Duodenal mucosa (tissue), 2 donors: Measurements from ENCODE around the gene NEURL4.
A peak's percentile ranks its signal among the peaks of the same experiment; 100 is the strongest.
"Not testable (repeated sequence)": the region's sequence is repeated elsewhere in the genome, so short reads cannot be mapped to it uniquely, and the experiment has no call there.

ENCODE experiments used
- H3K27ac ChIP-seq: one replicate; pipeline ENCODE4 v1.7.0; 2013; ENCODE audit warnings: low read depth, low read length
- H3K27me3 ChIP-seq, 2 donors: one replicate each; pipeline ENCODE4 v1.7.0; 2013; ENCODE audit warnings: low read length in 2 of 2, control low read depth in 1 of 2; ENCODE audit not compliant: insufficient read depth in 2 of 2, control insufficient read depth in 1 of 2
- H3K36me3 ChIP-seq, 2 donors: one replicate each; pipeline ENCODE4 v1.7.0; 2013; ENCODE audit warnings: low read length in 2 of 2, control low read depth in 1 of 2; ENCODE audit not compliant: insufficient read depth in 2 of 2, control insufficient read depth in 1 of 2
- H3K4me1 ChIP-seq, 2 donors: one replicate each; pipeline ENCODE4 v1.7.0; 2013; ENCODE audit warnings: low read length in 2 of 2, control low read depth in 1 of 2; ENCODE audit not compliant: insufficient read depth in 2 of 2, control insufficient read depth in 1 of 2
- H3K4me3 ChIP-seq, 2 donors: one replicate each; pipeline ENCODE4 v1.7.0; 2013; ENCODE audit warnings: low read length in 2 of 2, low read depth in 1 of 2
- H3K9ac ChIP-seq, 2 donors: one replicate each; pipeline ENCODE4 v1.7.0; 2013; ENCODE audit warnings: low read length in 2 of 2, low read depth in 1 of 2
- H3K9me3 ChIP-seq, 2 donors: one replicate each; pipeline ENCODE4 v1.7.0; 2013; ENCODE audit warnings: low read length in 2 of 2, control low read depth in 1 of 2; ENCODE audit not compliant: control insufficient read depth in 1 of 2

Gene NEURL4

DNA sequence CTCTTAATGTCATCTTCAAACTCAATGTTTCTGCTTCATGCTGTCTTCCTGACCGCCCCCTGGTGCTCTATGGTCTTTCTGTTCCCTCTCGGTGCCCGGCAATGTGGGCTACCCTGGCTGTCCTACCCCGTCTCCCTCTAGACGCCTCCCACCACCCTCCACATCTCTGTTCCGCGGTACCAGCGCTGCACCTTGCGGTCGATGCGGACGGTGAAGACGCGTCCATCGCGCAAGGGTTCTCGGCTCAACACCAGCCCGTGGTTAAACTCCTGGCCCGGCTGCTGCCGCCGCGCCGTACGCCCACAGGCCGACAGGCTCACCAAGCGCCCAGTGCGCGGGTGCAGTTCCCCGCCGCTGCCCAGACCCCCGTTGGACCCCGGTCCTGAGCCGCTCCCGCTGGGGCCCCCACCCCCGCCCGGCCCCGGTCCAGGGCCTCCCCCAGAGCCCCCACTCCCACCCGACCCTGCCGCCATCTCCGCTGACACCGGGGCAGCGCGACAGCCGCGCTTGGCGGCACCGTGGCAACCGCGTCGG, at the start of gene NEURL4:
NEURL4 (minus strand) TSS at position 496 of the 534 bp plus-strand sequence; CDS start at position 473, 23 bp downstream.
- peaks cover 7 to 22% of the 10 kb centered on the region in 2 donors for H3K4me1 ChIP-seq
- H3K4me3 ChIP-seq: peak within 1 kb of the TSS; percentile 98
- peaks cover 5 to 23% of the 10 kb centered on the region in 2 donors for H3K36me3 ChIP-seq
- H3K27me3 ChIP-seq: no peaks in the 10 kb centered on the region
- H3K27ac ChIP-seq: peak within 1 kb of the TSS; percentile 96
- peak within 1 kb of the TSS; percentile 79 to 91 for H3K9ac ChIP-seq
- H3K9me3 ChIP-seq: no peaks in the 10 kb centered on the region

DNA sequence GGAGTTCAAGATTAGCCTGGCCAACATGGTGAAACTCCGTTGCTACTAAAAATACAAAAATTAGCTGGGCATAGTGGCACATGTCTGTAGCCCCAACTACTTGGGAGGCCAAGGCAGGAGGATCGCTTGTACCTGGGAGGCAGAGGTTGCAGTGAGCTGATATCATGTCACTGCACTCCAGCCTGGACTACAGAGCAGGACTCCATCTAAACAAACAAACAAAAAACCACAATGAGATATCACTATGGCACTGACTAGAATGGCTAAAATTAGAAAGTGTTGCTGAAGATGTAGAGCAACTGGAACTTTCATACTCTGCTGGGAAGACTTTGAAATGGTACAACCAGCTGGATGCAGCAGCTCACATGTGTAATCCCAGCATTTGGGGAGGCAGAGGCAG, 45.2 kb upstream of the NEURL4 start:
- Histone ChIP-seq H3K27me3 (no peaks in the 10 kb centered on the region), H3K4me1 (no peaks in the 10 kb centered on the region), H3K36me3 (no peaks in the 10 kb centered on the region), H3K9ac (no peak overlapping the region), H3K9me3 (no peaks in the 10 kb centered on the region), H3K4me3 (no peak overlapping the region), H3K27ac (no peak overlapping the region)

DNA sequence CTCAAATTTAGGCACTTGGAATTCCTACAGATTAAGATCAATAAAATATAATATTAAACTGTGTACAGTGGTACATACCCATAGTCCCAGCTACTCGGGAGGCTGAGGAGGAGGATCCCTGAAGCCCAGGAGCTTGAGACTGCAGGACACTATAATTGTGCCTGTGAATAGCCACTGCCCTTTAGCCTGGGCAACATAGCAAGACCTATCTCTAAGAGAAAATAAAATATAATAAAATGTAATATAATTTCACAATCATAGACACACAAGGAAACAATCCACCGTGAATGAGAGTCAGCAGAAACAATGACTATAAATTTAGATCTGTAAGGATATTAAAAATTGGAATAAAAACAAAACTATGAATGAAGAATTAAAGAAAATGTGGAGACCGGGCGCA, 41.7 kb upstream of the NEURL4 start:
- Histone ChIP-seq H3K9ac (no peak overlapping the region), H3K9me3 (no peaks in the 10 kb centered on the region), H3K4me3 (no peak overlapping the region), H3K27me3 (no peaks in the 10 kb centered on the region), H3K4me1 (no peaks in the 10 kb centered on the region), H3K27ac (no peak overlapping the region), H3K36me3 (no peaks in the 10 kb centered on the region)

DNA sequence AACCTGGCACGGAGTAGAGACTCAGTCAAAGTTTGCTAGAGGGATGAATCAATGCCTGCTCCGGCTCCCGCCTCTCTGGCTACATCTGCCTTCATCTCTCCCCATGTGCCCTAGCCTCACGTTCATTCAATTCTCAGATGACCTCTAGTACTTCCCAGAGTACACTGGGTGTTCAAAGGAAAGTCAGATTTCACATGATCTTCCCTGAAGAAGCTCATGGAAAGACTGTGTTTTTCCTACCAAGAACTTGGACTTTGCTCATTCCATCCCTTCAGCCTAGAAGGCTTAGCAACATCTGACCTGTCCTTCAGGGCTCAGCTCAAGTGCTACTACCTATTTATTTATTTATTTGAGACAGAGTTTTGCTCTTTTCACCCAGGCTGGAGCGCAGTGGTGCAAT, 40.7 kb upstream of the NEURL4 start:
- no peak overlapping the region for H3K9ac ChIP-seq
- no peaks in the 10 kb centered on the region for H3K9me3 ChIP-seq
- H3K27me3 ChIP-seq: no peaks in the 10 kb centered on the region
- no peaks in the 10 kb centered on the region for H3K36me3 ChIP-seq
- H3K4me3 ChIP-seq: no peak overlapping the region
- H3K27ac ChIP-seq: no peak overlapping the region
- no peaks in the 10 kb centered on the region for H3K4me1 ChIP-seq

DNA sequence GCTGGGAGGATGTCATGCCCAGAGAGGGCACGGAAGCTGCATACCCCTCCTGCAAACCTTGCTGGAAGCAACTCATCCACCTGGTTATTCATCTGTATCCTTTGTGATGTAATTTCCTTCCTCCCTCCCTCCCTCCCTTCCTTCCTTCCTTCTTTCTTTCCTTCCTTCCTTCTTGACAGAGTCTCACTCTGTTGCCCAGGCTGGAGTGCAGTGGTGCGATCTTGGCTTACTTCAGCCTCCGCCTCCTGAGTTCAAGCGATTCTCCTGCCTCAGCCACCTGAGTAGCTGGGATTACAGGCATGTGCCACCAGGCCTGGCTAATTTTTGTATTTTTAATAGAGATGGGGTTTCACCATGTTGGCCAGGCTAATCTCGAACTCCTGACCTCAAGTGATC, 39.5 kb upstream of the NEURL4 start:
- not testable (repeated sequence) for H3K27me3 ChIP-seq, H3K36me3 ChIP-seq, H3K27ac ChIP-seq, H3K9ac ChIP-seq, H3K4me1 ChIP-seq, H3K4me3 ChIP-seq, H3K9me3 ChIP-seq

DNA sequence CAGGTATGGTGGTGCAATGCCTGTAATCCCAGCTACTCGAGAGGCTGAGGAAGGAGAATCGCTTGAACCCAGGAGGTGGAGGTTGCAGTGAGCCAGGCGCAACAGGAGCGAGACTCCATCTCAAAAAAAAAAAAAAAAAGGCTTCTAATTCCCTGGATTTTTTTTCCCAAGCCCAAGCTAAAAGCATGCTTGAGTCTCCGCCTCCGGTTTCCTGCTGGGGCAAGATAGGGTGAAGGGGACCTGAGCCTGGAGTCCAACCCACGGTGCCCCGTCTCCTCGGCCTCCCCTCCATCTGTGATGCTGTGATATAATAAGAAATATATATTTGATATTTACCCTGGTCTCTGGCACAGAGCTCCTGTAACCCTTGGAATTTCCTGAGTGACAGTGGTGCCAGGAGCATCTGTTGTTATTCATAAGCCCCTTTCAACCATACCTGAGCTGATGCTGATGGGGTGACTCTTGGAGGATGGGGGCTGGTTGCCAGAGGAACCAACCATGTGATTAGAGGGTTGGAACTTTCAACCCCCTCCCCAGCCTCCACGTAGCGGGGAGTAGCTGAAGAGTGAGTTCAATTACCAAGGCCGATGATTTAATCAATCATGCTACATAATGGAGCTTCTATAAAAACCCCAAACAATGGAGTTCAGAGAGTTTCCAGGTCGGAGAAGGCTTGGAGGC, 38.9 kb upstream of the NEURL4 start:
- H3K27me3 ChIP-seq: no peaks in the 10 kb centered on the region

DNA sequence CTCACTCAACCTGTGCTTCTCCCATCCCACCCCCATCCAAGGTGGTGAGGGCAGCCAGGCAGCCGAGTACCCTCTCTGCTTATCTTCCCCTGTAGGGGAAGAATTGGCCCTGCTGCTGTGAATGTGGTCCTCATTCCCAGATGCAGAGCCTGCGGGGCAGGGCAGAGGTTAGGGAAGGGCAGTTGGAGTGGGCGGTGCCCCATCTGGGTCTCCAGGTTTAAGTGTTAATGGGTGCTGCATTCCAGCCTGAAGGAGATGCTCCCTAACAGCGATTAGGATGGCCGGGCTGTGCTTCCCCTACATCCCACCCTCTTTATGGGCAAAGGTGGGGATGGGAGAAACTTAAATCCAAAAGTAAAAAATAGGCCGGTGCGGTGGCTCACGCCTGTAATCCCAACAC, 37.9 kb upstream of the NEURL4 start:
- no peaks in the 10 kb centered on the region for H3K9me3 ChIP-seq
- H3K4me3 ChIP-seq: no peak overlapping the region
- no peaks in the 10 kb centered on the region for H3K4me1 ChIP-seq
- no peaks in the 10 kb centered on the region for H3K27me3 ChIP-seq
- H3K27ac ChIP-seq: no peak overlapping the region
- no peaks in the 10 kb centered on the region for H3K36me3 ChIP-seq
- H3K9ac ChIP-seq: no peak overlapping the region

More for the DNA sequence above, 38.9 kb upstream of the NEURL4 start:
- H3K27ac ChIP-seq: no peak overlapping the region
- H3K4me3 ChIP-seq: no peak overlapping the region
- no peaks in the 10 kb centered on the region for H3K9me3 ChIP-seq
- no peaks in the 10 kb centered on the region for H3K4me1 ChIP-seq
- H3K36me3 ChIP-seq: no peaks in the 10 kb centered on the region
- H3K9ac ChIP-seq: no peak overlapping the region

DNA sequence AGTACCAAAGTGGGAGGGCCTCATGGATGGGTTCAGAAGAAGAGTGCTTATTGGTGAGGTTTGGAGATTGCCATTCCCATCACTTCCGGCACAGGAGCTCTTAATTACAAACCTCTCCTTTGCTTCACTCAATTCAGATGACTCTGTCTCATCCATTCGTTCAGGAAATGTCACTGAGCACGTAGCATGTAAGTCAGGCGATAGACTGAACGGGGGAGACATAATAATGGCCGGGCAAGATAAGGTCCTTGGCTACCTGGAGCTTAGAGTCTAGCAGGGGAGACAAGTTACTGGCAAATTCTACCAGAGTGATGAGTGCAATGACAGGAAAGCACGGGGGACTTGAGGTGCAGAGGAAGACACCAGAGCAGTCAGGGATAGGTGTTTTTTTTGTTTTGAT, 36.8 kb upstream of the NEURL4 start:
- not testable (repeated sequence) for H3K27ac ChIP-seq

DNA sequence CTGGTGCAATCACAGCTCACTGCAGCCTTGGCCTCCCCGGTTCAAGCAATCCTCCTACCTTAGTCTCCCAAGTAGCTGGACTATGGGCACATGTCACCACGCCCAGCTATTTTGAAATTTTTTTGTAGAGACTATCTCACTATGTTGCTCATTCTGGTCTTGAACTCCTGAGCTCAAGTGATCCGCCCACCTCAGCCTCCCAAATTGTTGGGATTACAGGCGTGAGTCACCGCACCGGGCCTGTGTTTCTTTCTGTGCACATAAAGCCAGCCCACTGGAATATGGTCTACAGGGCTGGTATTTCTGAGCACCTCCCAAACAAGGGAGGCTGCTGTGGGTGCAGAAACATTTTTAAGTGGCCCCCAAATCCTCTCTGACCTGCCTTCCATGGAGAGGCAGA, 34.2 kb upstream of the NEURL4 start:
- Histone ChIP-seq H3K9me3 (no peaks in the 10 kb centered on the region), H3K27ac (no peak overlapping the region), H3K4me3 (no peak overlapping the region), H3K27me3 (no peaks in the 10 kb centered on the region), H3K9ac (no peak overlapping the region), H3K36me3 (no peaks in the 10 kb centered on the region), H3K4me1 (no peaks in the 10 kb centered on the region)

More for the DNA sequence above, 36.8 kb upstream of the NEURL4 start:
- not testable (repeated sequence) for H3K4me1 ChIP-seq, H3K36me3 ChIP-seq, H3K27me3 ChIP-seq, H3K4me3 ChIP-seq, H3K9ac ChIP-seq, H3K9me3 ChIP-seq

DNA sequence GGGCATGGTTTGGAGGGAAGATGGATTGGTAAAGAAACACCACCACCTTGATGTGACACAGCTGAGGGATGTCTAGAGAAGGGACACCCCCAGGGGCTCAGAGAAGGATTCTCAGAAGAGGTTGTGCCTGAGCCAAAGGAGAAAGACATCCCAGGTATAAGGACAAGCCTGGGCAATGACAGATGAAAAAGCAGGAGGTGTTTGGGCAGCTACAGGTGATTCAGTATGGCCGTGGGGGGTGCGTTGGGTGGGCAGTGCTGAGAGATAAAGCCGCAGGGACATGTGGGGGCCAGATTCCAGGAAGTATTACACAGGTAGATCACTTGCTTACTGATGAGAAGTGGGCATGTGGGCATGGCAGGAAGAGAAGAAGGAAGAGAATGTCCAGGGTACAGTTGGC, 32.8 kb upstream of the NEURL4 start:
- Histone ChIP-seq H3K27ac (no peak overlapping the region), H3K4me3 (no peak overlapping the region), H3K9ac (no peak overlapping the region), H3K27me3 (no peaks in the 10 kb centered on the region), H3K36me3 (no peaks in the 10 kb centered on the region), H3K4me1 (no peaks in the 10 kb centered on the region), H3K9me3 (no peaks in the 10 kb centered on the region)
